K562 (cell line): ENCODE measurements around the gene MRPS10. TPM values are rescaled to one million over a fixed set of nuclear protein-coding genes. Genes with fewer than 3 reads are reported as not detected.
A peak's percentile ranks its signal among the peaks of the same experiment; 100 is the strongest.

Source experiments
- BHLHE40 ChIP-seq: IDR thresholded peaks from 2 replicates; pipeline ENCODE4 v1.6.1; 2011; ENCODE audit warnings: low read length, improper control_type of control experiment
- BRD4 ChIP-seq: fragments of 200-600 bp; sonication (generic); IDR thresholded peaks from 2 replicates; pipeline ENCODE4 v1.6.1; 2017; ENCODE audit warnings: inconsistent platforms
- CGGBP1 ChIP-seq: fragments of 250-450 bp; sonication (Bioruptor Pico); IDR thresholded peaks from 2 replicates; pipeline ENCODE4 v1.9.0; 2021; ENCODE audit warnings: mild to moderate bottlenecking
- KDM2B ChIP-seq: fragments of 250-450 bp; sonication (Bioruptor Pico); IDR thresholded peaks from 2 replicates; pipeline ENCODE4 v1.8.0; 2021; ENCODE audit warnings: mild to moderate bottlenecking, moderate library complexity
- MXI1 ChIP-seq: IDR thresholded peaks from 2 replicates; pipeline ENCODE4 v1.6.1; 2011; ENCODE audit warnings: low read depth, mild to moderate bottlenecking, improper control_type of control experiment, low read length
- MYC ChIP-seq, 2 experiments: fragments of 250-450 bp in 1 of 2; sonication (Bioruptor Pico) in 1 of 2; IDR thresholded peaks; 2 replicates each; pipeline versions ENCODE4 v1.5.1 to v1.6.1; 2012 to 2021; ENCODE audit warnings: low read depth in 2 of 2, borderline replicate concordance in 1 of 2, improper control_type of control experiment in 1 of 2, low read length in 1 of 2, mild to moderate bottlenecking in 1 of 2, moderate library complexity in 1 of 2
- NFE2 ChIP-seq: IDR thresholded peaks from 2 replicates; pipeline ENCODE4 v1.6.1; 2014; ENCODE audit warnings: antibody characterized with exemption, low read depth
- PCBP2 ChIP-seq: fragments of 200-400 bp; formaldehyde crosslinking; IDR thresholded peaks from 2 replicates; pipeline ENCODE4 v1.6.1; 2018; ENCODE audit warnings: low read length, low read depth, mild to moderate bottlenecking, moderate library complexity; ENCODE audit not compliant: poor library complexity, severe bottlenecking
- RBBP5 ChIP-seq: fragments of 200-600 bp; sonication (generic); IDR thresholded peaks from 2 replicates; pipeline ENCODE4 v1.6.1; 2012; ENCODE audit warnings: borderline replicate concordance, mild to moderate bottlenecking, low read length, control low read depth, inconsistent platforms; ENCODE audit not compliant: insufficient read depth, poor library complexity, severe bottlenecking
- SP2 ChIP-seq: IDR thresholded peaks from 2 replicates; pipeline ENCODE4 v1.6.1; 2011; ENCODE audit warnings: mild to moderate bottlenecking, low read depth, low read length, moderate library complexity; ENCODE audit not compliant: poor library complexity, severe bottlenecking; ENCODE audit errors: extremely low read depth
- TCF7 ChIP-seq: sonication (generic); IDR thresholded peaks from 2 replicates; pipeline ENCODE4 v1.6.1; 2016; ENCODE audit warnings: antibody characterized with exemption, borderline replicate concordance
- TSHZ1 ChIP-seq: fragments of 250-450 bp; sonication (Bioruptor Pico); IDR thresholded peaks from 2 replicates; pipeline ENCODE4 v1.4.0; 2020; ENCODE audit warnings: mild to moderate bottlenecking, moderate library complexity
- ZHX1 ChIP-seq: fragments of 150-350 bp; conservative IDR thresholded peaks from 2 replicates; pipeline ENCODE4 v1.6.1; 2014; ENCODE audit warnings: low read length
- ZNF609 ChIP-seq: sonication (generic); formaldehyde crosslinking; IDR thresholded peaks from 2 replicates; pipeline ENCODE4 v1.8.1; 2023; ENCODE audit warnings: missing genetic modification reagents, mild to moderate bottlenecking, borderline replicate concordance
- polyA plus RNA-seq, 8 experiments: library from polyadenylated mRNA; depleted of rRNA in 4 of 8; stranded (reverse) in 5 of 8; unstranded in 3 of 8; fragments of >200 nt; fragmentation: Nextera tagmentation in 2 of 8; fragmentation: Illumina TruSeq in 1 of 8; extraction: Ambion mirVana in 2 of 8; extraction: Trizol in 1 of 8; gene quantifications; 2 replicates each; pipeline versions ENCODE4 v1.2.1 to v1.2.3, GENCODE V29; 2011 to 2014; ENCODE audit warnings: inconsistent platforms in 1 of 8, missing spikeins in 1 of 8
- total RNA-seq, 7 experiments: library from RNA; depleted of rRNA in 6 of 7; stranded (reverse); fragments of >200 nt in 6 of 7; fragmentation: Illumina TruSeq in 2 of 7; extraction: Trizol in 2 of 7; gene quantifications; 2 replicates each; pipeline versions ENCODE4 v1.2.1 to v1.2.3, GENCODE V29; 2011 to 2021; ENCODE audit warnings: low replicate concordance in 1 of 7

MRPS10 gene
- total and polyA plus RNA-seq, 9 of the 15 experiments (the other 6 are each of a cell fraction or from before 2014, with no cell fraction given): 48.6 to 166 (median 93.7) TPM

GRCh38 chr6:42217519-42218367 lies at the start of gene MRPS10 (continued):
- TF ChIP-seq ZHX1: no peak; the same call in 1 of the 2 replicates
- no peak; the same call in 1 of the 2 replicates for TF ChIP-seq TCF7
- peak; percentile 99 for TF ChIP-seq RBBP5
- no peak for TF ChIP-seq PCBP2
- peak; percentile 6; the same call in 1 of the 2 replicates for TF ChIP-seq BHLHE40
- peak; percentile 83 for TF ChIP-seq MYC (IDR thresholded peaks at IDR 0.05; ENCODE audit: low read depth, low read length)
- TF ChIP-seq MYC (CRISPR knock-in tag; IDR thresholded peaks at IDR 0.05; ENCODE audit: borderline replicate concordance, low read depth): no peak
- no peak for TF ChIP-seq KDM2B
- no peak for TF ChIP-seq BRD4
- TF ChIP-seq MXI1: peak; percentile 36
- TF ChIP-seq TSHZ1 (CRISPR knock-in tag): no peak
- TF ChIP-seq ZNF609 (CRISPR knock-in tag): no peak
- no peak; the same call in 1 of the 2 replicates for TF ChIP-seq NFE2
- peak; percentile 98 for TF ChIP-seq SP2
- TF ChIP-seq CGGBP1 (CRISPR knock-in tag): 0 out of 2 replicates have a peak, but pooled peaks have one; percentile 3
